Transverse colon (tissue), 4 donors: ENCODE measurements around the gene AOAH. TPM values are rescaled to one million over a fixed set of nuclear protein-coding genes. Genes with fewer than 3 reads are reported as not detected.

Experiments used
- DNase-seq: peaks from one replicate; pipeline ENCODE4 v3.0.0-alpha.2; 2019
- H3K27ac ChIP-seq, 4 donors: fragments of 200-600 bp; sonication (generic); 2 replicates each; pipeline ENCODE4 v1.5.1; 2016 to 2018; ENCODE audit warnings: inconsistent platforms in 4 of 4
- H3K27me3 ChIP-seq: fragments of 200-600 bp; sonication (generic); 2 replicates; pipeline ENCODE4 v1.5.1; 2017; ENCODE audit warnings: inconsistent platforms
- H3K36me3 ChIP-seq, 4 donors: fragments of 200-600 bp; sonication (generic); 2 replicates each; pipeline ENCODE4 v1.5.1; 2017 to 2019; ENCODE audit warnings: inconsistent platforms in 4 of 4
- H3K4me1 ChIP-seq, 4 donors: fragments of 200-600 bp; sonication (generic); 2 replicates each; pipeline ENCODE4 v1.5.1; 2017 to 2020; ENCODE audit warnings: inconsistent platforms in 4 of 4
- H3K4me3 ChIP-seq, 4 donors: fragments of 200-600 bp; sonication (generic); 1 replicate in 1 of 4; 2 replicates in 3 of 4; pipeline versions ENCODE4 v1.5.1 to v1.6.1; 2017 to 2019; ENCODE audit warnings: inconsistent platforms in 4 of 4
- H3K9me3 ChIP-seq, 2 donors: fragments of 200-600 bp; sonication (generic); 2 replicates each; pipeline ENCODE4 v1.5.1; 2017 to 2019; ENCODE audit warnings: inconsistent platforms in 2 of 2
- CTCF ChIP-seq, 5 experiments: fragments of 200-600 bp in 3 of 5; fragments of 450-650 bp in 2 of 5; sonication (generic) in 3 of 5; IDR thresholded peaks; 1 replicate in 2 of 5; 2 replicates in 3 of 5; pipeline ENCODE4 v1.5.1; 2016 to 2017; ENCODE audit warnings: antibody characterized with exemption in 5 of 5, inconsistent platforms in 3 of 5, mild to moderate bottlenecking in 2 of 5, moderate library complexity in 1 of 5
- EP300 ChIP-seq: sonication (generic); formaldehyde crosslinking; IDR thresholded peaks from one replicate; pipeline ENCODE4 v1.6.1; 2017; ENCODE audit warnings: antibody characterized with exemption, low read depth
- POLR2A ChIP-seq: fragments of 450-650 bp; IDR thresholded peaks from one replicate; pipeline ENCODE4 v1.6.1; 2016; ENCODE audit warnings: antibody characterized with exemption, mild to moderate bottlenecking, moderate library complexity
- POLR2AphosphoS5 ChIP-seq, 3 donors: sonication (generic); formaldehyde crosslinking; IDR thresholded peaks; one replicate each; pipeline ENCODE4 v1.6.1; 2016; ENCODE audit warnings: antibody characterized with exemption in 3 of 3
- WGBS, 2 donors: methylation state at CpG; one replicate each; pipeline ENCODE4 v1.1.5; 2018; ENCODE audit warnings: low coverage in 1 of 2; 5-methylcytosine and 5-hydroxymethylcytosine counted together
- in situ Hi-C, 4 donors: fragments of 200-750 bp; cut with MboI; loops; one replicate each; pipeline versions ENCODE4 v1.15.0 to v1.15.1; 2017; ENCODE audit warnings: low sequenced_read_pairs in 3 of 4, low pct_ligation_motif_present in 1 of 4, low pct_unique_long_range_greater_than_20kb in 1 of 4
- intact Hi-C: fragments of 100-400 bp; cut with DNase I; formaldehyde crosslinking; loops from one replicate; pipeline ENCODE4 v1.15.1; 2023; ENCODE audit warnings: low total_unique reads
- total RNA-seq, 4 donors: library from RNA; depleted of rRNA; stranded (reverse); fragments of >200 nt; gene quantifications; one replicate each; pipeline ENCODE4 v1.1.0, GENCODE V29; 2016

AOAH gene
- total RNA-seq, 4 donors from 2014 or later, result 82.8 to 139 (median 102) TPM

GRCh38 chr7:36690514-36691187 is 33.6 kb downstream of the AOAH start:
- Histone ChIP-seq H3K27me3 (no peaks in the 10 kb centered on the region), H3K36me3 (no peaks in the 10 kb centered on the region), H3K9me3 (no peaks in the 10 kb centered on the region), H3K4me3 (no peak overlapping the region), H3K4me1 (no peaks in the 10 kb centered on the region), H3K27ac (no peak overlapping the region)
- WGBS, 2 donors, result 57 to 63% methylated on average over 5 to 6 of the region's 6 CpGs
- no peak for DNase-seq
- intact Hi-C loops, result no loop called here
- TF ChIP-seq POLR2A (no peak), EP300 (no peak), CTCF (IDR thresholded peaks at IDR 0.05) (no peak), POLR2AphosphoS5 (IDR thresholded peaks at IDR 0.05) (no peak)
- in situ Hi-C loops, result loop anchor here in 1 of 4 donors (25.0 kb wide), 1 partner anchor 497 kb away; no protein-coding TSS in a partner anchor

GRCh38 chr7:36690041-36690440 is 34.3 kb downstream of the AOAH start:
- Histone ChIP-seq H3K27me3 (no peaks in the 10 kb centered on the region), H3K27ac (no peak overlapping the region), H3K4me3 (no peak overlapping the region), H3K9me3 (no peaks in the 10 kb centered on the region), H3K4me1 (peaks cover 0 to 4% (median 0%) of the 10 kb centered on the region in 4 donors), H3K36me3 (no peaks in the 10 kb centered on the region)
- intact Hi-C loops (no loop called here), in situ Hi-C loops (loop anchor here in 1 of 4 donors (25.0 kb wide), 1 partner anchor 497 kb away; no protein-coding TSS in a partner anchor)
- DNase-seq, result no peak
- WGBS, 2 donors, result 88 to 90% methylated on average over 1 to 4 of the region's 4 CpGs
- TF ChIP-seq EP300, result no peak
- no peak for TF ChIP-seq POLR2AphosphoS5 (IDR thresholded peaks at IDR 0.05)
- no peak for TF ChIP-seq CTCF (IDR thresholded peaks at IDR 0.05)
- TF ChIP-seq POLR2A, result no peak

- Histone ChIP-seq H3K9me3 (no peaks in the 10 kb centered on the region), H3K27me3 (no peaks in the 10 kb centered on the region), H3K4me3 (no peak overlapping the region), H3K36me3 (no peaks in the 10 kb centered on the region), H3K4me1 (peaks cover 0 to 6% (median 0%) of the 10 kb centered on the region in 4 donors), H3K27ac (no peak overlapping the region)
- intact Hi-C loops, result no loop called here
- in situ Hi-C loops, result loop anchor here in 1 of 4 donors (25.0 kb wide), 1 partner anchor 501 kb away; no protein-coding TSS in a partner anchor
- 58 to 69% methylated on average over 2 to 5 of the region's 5 CpGs for WGBS, 2 donors
- no peak for DNase-seq
- TF ChIP-seq EP300, result no peak
- TF ChIP-seq POLR2A, result no peak
- TF ChIP-seq CTCF (IDR thresholded peaks at IDR 0.05), result no peak
- no peak for TF ChIP-seq POLR2AphosphoS5 (IDR thresholded peaks at IDR 0.05)
These were observed 37.8 kb downstream of the AOAH start for GRCh38 chr7:36686499-36686898.

GRCh38 chr7:36684954-36685353 is 39.3 kb downstream of the AOAH start:
- DNase-seq, result no peak
- in situ Hi-C loops, result loop anchor here in 1 of 4 donors (25.0 kb wide), 1 partner anchor 502 kb away; no protein-coding TSS in a partner anchor
- whole genome bisulfite sequencing, 2 donors, result 48 to 49% methylated on average over 3 of the region's 3 CpGs

More at GRCh38 chr7:36684954-36685353, 39.3 kb downstream of the AOAH start:
- Histone ChIP-seq H3K27me3 (no peaks in the 10 kb centered on the region), H3K4me1 (peaks cover 0 to 6% (median 0%) of the 10 kb centered on the region in 4 donors), H3K4me3 (no peak overlapping the region), H3K36me3 (no peaks in the 10 kb centered on the region), H3K9me3 (no peaks in the 10 kb centered on the region), H3K27ac (no peak overlapping the region)
- TF ChIP-seq POLR2A, result no peak
- no peak for TF ChIP-seq EP300
- TF ChIP-seq POLR2AphosphoS5 (IDR thresholded peaks at IDR 0.05), result no peak
- no peak for TF ChIP-seq CTCF (IDR thresholded peaks at IDR 0.05)
- intact Hi-C loops, result no loop called here
